Left ventricle myocardium inferior (tissue), 1 donor: Measurements from ENCODE around the gene ECEL1. TPM values are rescaled to one million over a fixed set of nuclear protein-coding genes. Genes with fewer than 3 reads are reported as not detected.

ENCODE experiments used
- DNase-seq: peaks from one replicate; pipeline ENCODE4 v3.0.0-alpha.2; 2020
- H3K27ac ChIP-seq: fragments of 200-600 bp; replicated peaks from 2 replicates; pipeline ENCODE4 v1.8.0; 2021
- H3K27me3 ChIP-seq: fragments of 200-600 bp; 2 replicates; pipeline ENCODE4 v1.8.0; 2021; ENCODE audit warnings: low read depth
- H3K36me3 ChIP-seq: fragments of 200-600 bp; 2 replicates; pipeline ENCODE4 v1.8.0; 2021
- H3K4me1 ChIP-seq: fragments of 200-600 bp; 2 replicates; pipeline ENCODE4 v1.8.0; 2021
- H3K4me3 ChIP-seq: fragments of 200-600 bp; 2 replicates; pipeline ENCODE4 v1.8.0; 2021; ENCODE audit warnings: mild to moderate bottlenecking, moderate library complexity
- H3K9me3 ChIP-seq: fragments of 200-600 bp; replicated peaks from 2 replicates; pipeline ENCODE4 v1.8.0; 2021
- CTCF ChIP-seq: fragments of 200-600 bp; IDR thresholded peaks from 2 replicates; pipeline ENCODE4 v1.8.0; 2021; ENCODE audit warnings: antibody characterized with exemption, mild to moderate bottlenecking, borderline replicate concordance
- intact Hi-C: fragments of 100-400 bp; cut with micrococcal nuclease; formaldehyde crosslinking; loops from one replicate; pipeline ENCODE4 v1.11.0; 2022
- total RNA-seq: library from RNA; stranded (reverse); fragmentation: NEBNext Ultra II Directional; extraction: Animal tissue kit (Norgen Biotek cat#: 25700); gene quantifications from one replicate; pipeline ENCODE4 v1.2.1, GENCODE V29; 2021
- donor health status: DM: no; HTN: yes; CAD: no; lungs with severe emphysema.

ECEL1 gene
- total RNA-seq, 1 donor from 2014 or later = not detected

DNA sequence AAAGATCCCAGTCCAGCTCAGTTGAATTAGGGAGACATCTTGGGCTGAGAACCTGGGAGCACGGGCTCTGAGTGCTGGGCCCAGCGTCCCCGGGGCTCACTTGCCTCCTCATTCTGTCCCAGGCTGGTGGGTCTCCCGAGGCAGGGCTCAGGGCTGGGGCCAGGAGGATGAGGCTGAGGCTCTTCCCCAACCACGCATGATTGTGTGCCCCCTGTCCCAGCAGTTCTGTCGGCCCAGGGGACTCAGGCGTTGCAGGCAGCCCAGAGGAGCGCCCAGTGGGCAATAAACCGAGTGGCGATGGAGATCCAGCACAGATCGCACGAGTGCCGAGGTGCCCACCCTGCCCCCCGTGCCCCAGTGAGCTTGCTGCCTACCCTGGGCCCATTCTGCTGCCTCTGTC, 33.5 kb upstream of the ECEL1 start:
- no peaks in the 10 kb centered on the region for H3K9me3 ChIP-seq
- intact Hi-C loops = no loop called here
- H3K36me3 ChIP-seq = no peaks in the 10 kb centered on the region
- no peak overlapping the region for H3K4me3 ChIP-seq
- no peak overlapping the region for H3K27ac ChIP-seq
- H3K4me1 ChIP-seq = peaks cover 44% of the 10 kb centered on the region
- DNase-seq = no peak
- H3K27me3 ChIP-seq = peaks cover 87% of the 10 kb centered on the region
- no peak for TF ChIP-seq CTCF

GRCh38 chr2:232520489-232520888, 32.9 kb upstream of the ECEL1 start:
- no peak overlapping the region for H3K27ac ChIP-seq
- H3K4me1 ChIP-seq = peaks cover 39% of the 10 kb centered on the region
- no peak overlapping the region for H3K4me3 ChIP-seq
- intact Hi-C loops = no loop called here
- no peak for DNase-seq
- TF ChIP-seq CTCF = no peak
- H3K27me3 ChIP-seq = peaks cover 81% of the 10 kb centered on the region
- H3K36me3 ChIP-seq = no peaks in the 10 kb centered on the region
- H3K9me3 ChIP-seq = no peaks in the 10 kb centered on the region

DNA sequence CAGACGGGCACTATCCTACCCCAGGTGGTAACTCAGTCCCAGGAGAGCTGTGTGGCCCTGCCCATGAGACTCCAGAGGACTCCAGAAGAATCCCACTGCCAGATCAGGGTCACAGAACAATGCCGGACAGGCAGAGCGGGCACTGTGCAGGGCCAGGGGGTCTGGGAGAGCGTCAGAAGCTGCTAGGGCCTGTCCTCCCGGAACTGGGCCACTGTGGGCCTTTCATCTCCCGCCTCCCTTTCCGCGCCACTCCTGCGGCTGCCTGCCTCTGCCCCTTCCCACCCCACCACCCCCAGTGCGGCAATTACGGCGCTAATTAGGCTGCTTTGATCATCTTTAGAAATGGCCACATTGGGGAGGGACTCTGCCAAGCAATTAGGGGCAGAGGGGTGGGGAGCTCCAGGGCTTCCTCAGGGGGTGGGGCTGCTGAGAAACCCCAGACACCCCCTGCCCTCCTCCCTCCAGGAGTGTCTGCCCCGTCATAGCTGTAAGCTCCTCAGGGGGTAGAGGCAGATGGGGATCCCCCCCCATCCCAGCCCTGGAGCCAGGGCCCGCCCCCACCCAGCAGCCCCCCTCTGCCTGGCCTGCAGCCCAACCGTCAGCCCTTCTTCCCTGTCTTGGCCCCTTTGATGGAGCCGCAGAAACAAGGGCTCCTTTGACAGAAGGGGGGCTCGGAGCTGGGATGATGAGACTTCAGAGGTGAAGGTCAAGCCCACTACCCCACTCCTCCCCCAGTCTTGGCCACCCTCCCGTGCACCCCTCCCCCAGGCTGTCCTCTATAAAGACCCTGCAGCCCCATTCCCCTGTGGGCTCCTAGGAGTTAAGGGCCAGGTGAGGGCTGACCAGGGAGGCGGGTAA, 32.2 kb upstream of the ECEL1 start, which contains the start of gene PRSS56:
PRSS56 (plus strand) TSS at position 808 of the 858 bp plus-strand sequence. CDS start 211 bp downstream, outside the sequence.
- no peak within 1 kb of the TSS for H3K4me3 ChIP-seq
- no peak for DNase-seq
- no peaks in the 10 kb centered on the region for H3K9me3 ChIP-seq
- peaks cover 32% of the 10 kb centered on the region for H3K4me1 ChIP-seq
- intact Hi-C loops = no loop called here
- H3K27me3 ChIP-seq = peaks cover 74% of the 10 kb centered on the region
- H3K36me3 ChIP-seq = no peaks in the 10 kb centered on the region
- no peak within 1 kb of the TSS for H3K27ac ChIP-seq
- TF ChIP-seq CTCF = no peak

DNA sequence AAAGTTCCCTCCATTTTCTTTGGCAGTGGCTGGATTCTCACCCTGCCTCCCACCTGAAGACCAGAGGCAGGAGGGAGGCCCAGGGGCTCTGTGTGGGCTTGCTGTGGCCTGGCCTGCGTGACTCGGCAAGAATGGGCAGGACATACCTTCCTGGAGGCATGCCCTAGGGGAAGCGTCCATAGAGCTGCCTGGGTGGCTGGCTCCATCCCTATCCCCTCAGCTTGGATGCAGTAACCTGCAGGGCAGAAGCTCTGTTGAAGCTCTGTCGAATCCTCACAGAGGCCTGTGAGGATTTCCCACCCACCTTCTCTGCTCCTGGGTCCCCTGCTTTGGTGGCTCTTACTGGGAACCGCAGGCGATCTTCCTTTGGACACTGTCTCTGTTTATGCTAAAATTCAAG, 31.2 kb upstream of the ECEL1 start:
- intact Hi-C loops = no loop called here
- no peak for TF ChIP-seq CTCF
- Histone ChIP-seq H3K27ac (no peak overlapping the region), H3K27me3 (peaks cover 64% of the 10 kb centered on the region), H3K36me3 (no peaks in the 10 kb centered on the region), H3K9me3 (no peaks in the 10 kb centered on the region), H3K4me3 (no peak overlapping the region), H3K4me1 (peaks cover 22% of the 10 kb centered on the region)
- DNase-seq = no peak

- Histone ChIP-seq H3K27ac (no peak overlapping the region), H3K36me3 (no peaks in the 10 kb centered on the region), H3K9me3 (no peaks in the 10 kb centered on the region), H3K4me3 (no peak overlapping the region), H3K4me1 (peaks cover 2% of the 10 kb centered on the region), H3K27me3 (peaks cover 58% of the 10 kb centered on the region)
- DNase-seq = no peak
- no peak for TF ChIP-seq CTCF
- intact Hi-C loops = no loop called here
Observed at GRCh38 chr2:232516551-232516950, 28.9 kb upstream of the ECEL1 start.
